ENCODE results near the gene COA6.

COA6 gene

GRCh38 chr1:234413990-234414389 lies 40.7 kb downstream of the COA6 start:
- DNase-seq = peak in 1 of 2 experiments; percentile 7

- DNase-seq = no peak
Measured at GRCh38 chr1:234427950-234428646, 54.8 kb downstream of the COA6 start.

- no peak for DNase-seq
Measured at GRCh38 chr1:234429434-234429806, 56.2 kb downstream of the COA6 start.

- no peak for DNase-seq
Measured at GRCh38 chr1:234430691-234431090, 57.4 kb downstream of the COA6 start.

- no peak for DNase-seq
Measured at GRCh38 chr1:234431255-234431654, 58.0 kb downstream of the COA6 start.

- DNase-seq = no peak
Measured at GRCh38 chr1:234433563-234434285, 60.5 kb downstream of the COA6 start.

Data from NCI-H446 (cell line).